ENCODE measurements around the gene HIVEP3.
"Not testable (repeated sequence)": the region's sequence is repeated elsewhere in the genome, so short reads cannot be mapped to it uniquely, and the experiment has no call there.

HIVEP3 gene

GRCh38 chr1:41954533-41954944 is 35.8 kb upstream of the HIVEP3 start:
- Histone ChIP-seq H3K4me3 (ENCODE audit: low read depth in 1 of 2, low read length in 2 of 2) (no peak overlapping the region), H3K27me3 (ENCODE audit: insufficient read depth, low read length, poor library complexity) (no peaks in the 10 kb centered on the region), H3K79me2 (ENCODE audit: insufficient read depth, low read length) (peaks cover 59% of the 10 kb centered on the region), H3K27ac (ENCODE audit: low read length) (no peak overlapping the region), H3K9ac (ENCODE audit: low read depth, low read length) (no peak overlapping the region), H3K36me3 (ENCODE audit: insufficient read depth, low read length) (no peaks in the 10 kb centered on the region), H2AFZ (ENCODE audit: low read depth, low read length) (no peak overlapping the region), H3K4me1 (ENCODE audit: insufficient read depth, low read length) (peaks cover 27% of the 10 kb centered on the region), H4K20me1 (ENCODE audit: insufficient read depth, low read length) (0 out of 2 replicates have a peak, but pooled peaks cover 4% of the 10 kb centered on the region), H3K4me2 (ENCODE audit: insufficient read depth, low read length) (no peak overlapping the region), H3K9me3 (ENCODE audit: insufficient read depth, low read length, severe bottlenecking) (peaks cover 6% of the 10 kb centered on the region)
- no peak for ATAC-seq (ENCODE audit: insufficient read depth, low read depth)
- no peak for DNase-seq
- no peak for TF ChIP-seq EZH2 (IDR thresholded peaks at IDR 0.05; ENCODE audit: borderline replicate concordance, low read depth, low read length, severe bottlenecking)
- TF ChIP-seq, protein P1, sequence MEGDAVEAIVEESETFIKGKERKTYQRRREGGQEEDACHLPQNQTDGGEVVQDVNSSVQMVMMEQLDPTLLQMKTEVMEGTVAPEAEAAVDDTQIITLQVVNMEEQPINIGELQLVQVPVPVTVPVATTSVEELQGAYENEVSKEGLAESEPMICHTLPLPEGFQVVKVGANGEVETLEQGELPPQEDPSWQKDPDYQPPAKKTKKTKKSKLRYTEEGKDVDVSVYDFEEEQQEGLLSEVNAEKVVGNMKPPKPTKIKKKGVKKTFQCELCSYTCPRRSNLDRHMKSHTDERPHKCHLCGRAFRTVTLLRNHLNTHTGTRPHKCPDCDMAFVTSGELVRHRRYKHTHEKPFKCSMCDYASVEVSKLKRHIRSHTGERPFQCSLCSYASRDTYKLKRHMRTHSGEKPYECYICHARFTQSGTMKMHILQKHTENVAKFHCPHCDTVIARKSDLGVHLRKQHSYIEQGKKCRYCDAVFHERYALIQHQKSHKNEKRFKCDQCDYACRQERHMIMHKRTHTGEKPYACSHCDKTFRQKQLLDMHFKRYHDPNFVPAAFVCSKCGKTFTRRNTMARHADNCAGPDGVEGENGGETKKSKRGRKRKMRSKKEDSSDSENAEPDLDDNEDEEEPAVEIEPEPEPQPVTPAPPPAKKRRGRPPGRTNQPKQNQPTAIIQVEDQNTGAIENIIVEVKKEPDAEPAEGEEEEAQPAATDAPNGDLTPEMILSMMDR (IDR thresholded peaks at IDR 0.05; ENCODE audit: borderline replicate concordance, extremely low read depth, low read length, poor library complexity, severe bottlenecking), result no peak

DNA sequence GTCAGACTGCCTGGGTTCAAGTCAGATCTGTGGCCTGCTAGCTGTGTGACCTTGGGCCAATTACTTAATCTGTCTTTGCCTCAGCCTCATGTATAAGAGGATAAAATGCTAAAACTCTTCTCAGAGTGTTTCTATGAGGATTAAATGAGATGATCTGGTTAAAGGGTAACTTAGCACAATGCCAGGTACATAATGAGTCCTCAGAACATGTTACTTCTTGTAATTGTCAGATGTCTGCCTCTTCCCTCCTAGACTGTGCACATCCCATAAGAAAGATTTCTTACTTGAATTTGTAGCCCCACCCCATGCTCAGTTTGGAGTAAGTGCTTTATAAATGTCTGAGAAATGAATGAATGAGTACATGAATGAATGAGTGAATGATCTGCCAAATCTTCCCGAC is 34.6 kb upstream of the HIVEP3 start:
- TF ChIP-seq, protein P1 (IDR thresholded peaks at IDR 0.05; ENCODE audit: borderline replicate concordance, extremely low read depth, low read length, poor library complexity, severe bottlenecking), result no peak
- TF ChIP-seq EZH2 (IDR thresholded peaks at IDR 0.05; ENCODE audit: borderline replicate concordance, low read depth, low read length, severe bottlenecking), result no peak
- no peak overlapping the region for H2AFZ ChIP-seq (ENCODE audit: low read depth, low read length)
- no peaks in the 10 kb centered on the region for H3K27me3 ChIP-seq (ENCODE audit: insufficient read depth, low read length, poor library complexity)
- no peak overlapping the region for H3K27ac ChIP-seq (ENCODE audit: low read length)
- ATAC-seq (ENCODE audit: insufficient read depth, low read depth), result no peak
- H3K4me3 ChIP-seq (ENCODE audit: low read depth in 1 of 2, low read length in 2 of 2), result no peak overlapping the region
- 0 out of 2 replicates have a peak, but pooled peaks cover 4% of the 10 kb centered on the region for H4K20me1 ChIP-seq (ENCODE audit: insufficient read depth, low read length)
- no peak overlapping the region for H3K4me2 ChIP-seq (ENCODE audit: insufficient read depth, low read length)
- peaks cover 27% of the 10 kb centered on the region for H3K4me1 ChIP-seq (ENCODE audit: insufficient read depth, low read length)
- H3K9me3 ChIP-seq (ENCODE audit: insufficient read depth, low read length, severe bottlenecking), result peaks cover 6% of the 10 kb centered on the region
- H3K36me3 ChIP-seq (ENCODE audit: insufficient read depth, low read length), result no peaks in the 10 kb centered on the region
- no peak overlapping the region for H3K9ac ChIP-seq (ENCODE audit: low read depth, low read length)
- no peak for DNase-seq
- H3K79me2 ChIP-seq (ENCODE audit: insufficient read depth, low read length), result peaks cover 46% of the 10 kb centered on the region

GRCh38 chr1:41952208-41952607 is 33.5 kb upstream of the HIVEP3 start:
- DNase-seq, result no peak
- no peaks in the 10 kb centered on the region for H3K27me3 ChIP-seq (ENCODE audit: insufficient read depth, low read length, poor library complexity)
- TF ChIP-seq, protein P1 (IDR thresholded peaks at IDR 0.05; ENCODE audit: borderline replicate concordance, extremely low read depth, low read length, poor library complexity, severe bottlenecking), result no peak
- no peak for TF ChIP-seq EZH2 (IDR thresholded peaks at IDR 0.05; ENCODE audit: borderline replicate concordance, low read depth, low read length, severe bottlenecking)
- peaks cover 21% of the 10 kb centered on the region for H3K4me1 ChIP-seq (ENCODE audit: insufficient read depth, low read length)
- H3K9ac ChIP-seq (ENCODE audit: low read depth, low read length), result no peak overlapping the region
- no peak for ATAC-seq (ENCODE audit: insufficient read depth, low read depth)
- H2AFZ ChIP-seq (ENCODE audit: low read depth, low read length), result no peak overlapping the region
- no peak overlapping the region for H3K27ac ChIP-seq (ENCODE audit: low read length)
- H3K9me3 ChIP-seq (ENCODE audit: insufficient read depth, low read length, severe bottlenecking), result peaks cover 6% of the 10 kb centered on the region
- no peak overlapping the region for H3K4me3 ChIP-seq (ENCODE audit: low read depth in 1 of 2, low read length in 2 of 2)
- H3K4me2 ChIP-seq (ENCODE audit: insufficient read depth, low read length), result no peak overlapping the region
- H4K20me1 ChIP-seq (ENCODE audit: insufficient read depth, low read length), result 0 out of 2 replicates have a peak, but pooled peaks cover 4% of the 10 kb centered on the region
- H3K36me3 ChIP-seq (ENCODE audit: insufficient read depth, low read length), result no peaks in the 10 kb centered on the region
- peaks cover 35% of the 10 kb centered on the region for H3K79me2 ChIP-seq (ENCODE audit: insufficient read depth, low read length)

DNA sequence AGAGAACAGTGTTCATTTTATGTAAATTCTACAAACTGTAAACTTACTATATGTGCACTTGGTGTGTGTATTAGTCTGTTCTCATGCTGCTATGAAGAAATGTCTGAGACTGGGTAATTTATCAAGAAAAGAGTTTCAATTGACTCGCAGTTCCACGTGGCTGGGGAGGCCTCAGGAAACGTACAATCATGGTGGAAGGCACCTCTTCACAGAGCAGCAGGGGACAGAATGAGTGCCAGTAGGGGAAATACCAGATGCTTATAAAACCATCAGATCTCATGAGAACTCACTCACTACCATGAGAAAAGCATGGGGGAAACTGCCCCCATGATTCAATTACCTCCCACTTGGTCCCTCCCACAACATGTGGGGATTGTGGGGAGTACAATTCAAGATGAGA is 32.8 kb upstream of the HIVEP3 start:
- not testable (repeated sequence) for H3K27me3 ChIP-seq (ENCODE audit: insufficient read depth, low read length, poor library complexity); ATAC-seq (ENCODE audit: insufficient read depth, low read depth); DNase-seq; H3K36me3 ChIP-seq (ENCODE audit: insufficient read depth, low read length); H3K27ac ChIP-seq (ENCODE audit: low read length); H3K4me2 ChIP-seq (ENCODE audit: insufficient read depth, low read length); H3K9ac ChIP-seq (ENCODE audit: low read depth, low read length); H2AFZ ChIP-seq (ENCODE audit: low read depth, low read length); H3K9me3 ChIP-seq (ENCODE audit: insufficient read depth, low read length, severe bottlenecking); H3K4me3 ChIP-seq (ENCODE audit: low read depth in 1 of 2, low read length in 2 of 2); H4K20me1 ChIP-seq (ENCODE audit: insufficient read depth, low read length)
- Histone ChIP-seq H3K79me2 (ENCODE audit: insufficient read depth, low read length) (peaks cover 29% of the 10 kb centered on the region), H3K4me1 (ENCODE audit: insufficient read depth, low read length) (peaks cover 16% of the 10 kb centered on the region)

All from DND-41 (cell line).